A172 (cell line): ENCODE measurements around the gene TULP4. TPM values are rescaled to one million over a fixed set of nuclear protein-coding genes. Genes with fewer than 3 reads are reported as not detected.

ENCODE experiments used
- DNase-seq: peaks from one replicate; pipeline ENCODE4 v3.0.0-alpha.2; 2015; ENCODE audit warnings: low spot score
- total RNA-seq: library from RNA; depleted of rRNA; stranded (reverse); fragments of >200 nt; shearing (Covaris generic); gene quantifications from 2 replicates; pipeline ENCODE4 v1.2.3, GENCODE V29; 2014

Gene TULP4
- total RNA-seq, 1 experiment from 2014 or later = 47.7 TPM

DNA sequence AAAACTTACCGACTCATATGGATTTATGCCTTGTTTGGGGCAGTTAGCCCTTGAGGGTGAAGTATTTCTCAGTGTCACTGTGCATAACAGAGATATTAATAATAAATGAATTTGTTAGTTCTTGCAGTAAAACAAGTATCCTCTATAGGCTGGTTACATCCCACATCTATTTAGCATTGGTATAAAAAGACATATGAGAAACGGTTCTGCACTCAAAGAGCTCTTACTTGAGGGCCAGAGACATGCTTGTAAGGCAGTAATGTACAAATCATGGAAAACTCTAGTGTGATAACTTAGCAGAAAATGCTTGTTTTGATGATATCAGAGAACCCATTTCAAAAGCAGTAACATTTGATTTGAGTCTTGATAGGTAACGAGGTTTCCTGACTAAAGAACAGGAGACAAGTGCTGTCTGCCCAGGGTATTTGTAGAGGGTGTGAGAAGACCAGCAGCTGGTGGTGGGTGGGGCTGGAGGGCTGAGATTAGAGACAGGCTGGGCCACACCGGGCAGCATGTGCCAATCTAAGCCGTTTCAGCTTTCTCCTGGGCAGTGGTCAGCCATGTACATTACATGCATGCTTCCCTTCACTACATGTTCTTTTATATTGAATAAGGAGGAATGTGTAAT, 46.3 kb downstream of the TULP4 start:
- DNase-seq = no peak

DNA sequence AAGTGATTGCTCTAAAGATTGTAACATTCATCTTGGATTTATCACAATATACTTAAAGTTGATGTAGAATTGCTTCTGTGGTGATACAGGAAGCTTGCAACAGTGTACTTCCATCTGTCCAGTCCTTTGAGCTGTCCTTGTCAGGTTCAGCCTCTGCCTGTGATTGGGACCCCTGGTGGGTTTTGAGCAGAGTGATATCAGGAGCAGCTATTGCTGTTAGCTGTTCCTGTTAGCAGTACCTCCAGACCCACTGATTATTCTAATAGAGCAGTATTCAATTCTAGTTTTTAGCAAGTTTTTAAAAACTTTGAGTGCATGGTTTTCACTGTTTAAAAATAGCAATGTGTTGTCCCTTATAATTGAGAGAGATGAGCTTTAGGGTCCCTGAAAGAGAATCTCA, 48.8 kb downstream of the TULP4 start:
- DNase-seq = no peak

DNA sequence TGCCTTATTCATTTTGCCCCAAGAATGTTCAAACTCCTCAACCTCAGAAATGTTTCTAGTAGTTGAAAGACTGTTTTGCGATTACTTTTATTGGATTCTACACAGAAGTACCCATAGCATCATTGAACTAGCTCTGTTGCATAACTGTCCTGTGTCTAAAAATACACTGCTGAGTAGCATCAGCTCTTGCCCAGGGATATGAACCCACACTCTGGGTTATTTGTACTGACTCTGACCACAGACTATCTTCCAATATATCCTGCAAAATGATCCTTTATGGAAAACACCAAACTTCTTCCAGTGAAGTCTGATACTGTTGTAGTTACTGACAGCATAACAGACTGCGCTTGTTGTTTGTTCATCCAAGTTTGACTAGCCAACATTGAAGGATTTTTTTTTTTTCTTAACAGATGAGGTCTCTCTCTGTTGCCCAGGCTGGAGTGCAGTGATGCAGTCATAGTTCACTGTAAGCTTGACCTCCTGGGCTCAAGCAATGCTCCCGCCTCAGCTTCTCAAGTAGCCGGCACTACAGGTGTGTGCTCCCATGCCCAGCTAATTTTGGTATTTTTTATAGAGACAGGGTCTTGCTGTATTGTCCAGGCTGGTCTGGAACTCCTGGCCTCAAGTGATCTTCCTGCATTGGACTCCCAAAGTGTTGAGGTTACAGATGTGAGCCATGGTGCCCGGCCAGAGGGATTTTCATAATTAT, 49.9 kb downstream of the TULP4 start:
- no peak for DNase-seq

DNA sequence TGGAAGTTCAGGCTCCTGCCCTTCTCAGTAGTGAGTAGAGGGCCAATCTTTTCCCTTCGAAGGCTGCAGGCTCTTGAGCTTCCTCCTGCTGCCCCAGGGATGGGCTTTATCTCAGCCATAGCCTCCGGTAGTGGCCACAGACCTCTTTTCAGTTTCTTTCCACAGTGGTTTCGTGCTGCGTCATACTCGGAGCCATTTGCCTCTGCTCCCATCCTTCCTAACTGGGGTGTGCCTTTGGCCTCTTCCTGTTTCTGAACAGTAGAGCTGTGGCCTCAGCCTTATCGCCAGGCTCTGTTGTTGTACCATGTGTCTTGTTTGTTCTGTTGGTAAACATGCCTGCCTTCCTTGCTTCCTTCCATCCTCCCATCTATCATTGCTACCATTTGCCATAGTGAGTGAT, 54.1 kb downstream of the TULP4 start:
- no peak for DNase-seq

DNA sequence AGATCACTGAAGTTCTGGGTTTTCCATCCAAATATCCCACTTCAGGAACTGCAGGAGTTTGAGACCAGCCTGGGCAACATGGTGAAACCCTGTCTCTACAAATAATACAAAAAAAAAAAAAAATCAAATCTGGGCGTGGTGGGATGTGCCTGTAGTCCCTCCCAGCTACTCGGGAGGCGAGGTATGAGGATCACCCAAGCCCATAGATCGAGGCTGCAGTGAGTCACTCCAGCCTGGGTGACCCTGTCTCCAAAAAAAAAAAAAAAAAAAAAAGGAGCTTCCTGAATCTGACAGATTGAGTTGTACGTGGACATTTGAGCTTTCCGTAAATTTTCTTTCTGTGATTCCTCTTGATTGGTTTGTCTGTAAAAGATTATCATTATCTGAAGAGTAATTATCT, 55.6 kb downstream of the TULP4 start:
- DNase-seq = peak; percentile 32

DNA sequence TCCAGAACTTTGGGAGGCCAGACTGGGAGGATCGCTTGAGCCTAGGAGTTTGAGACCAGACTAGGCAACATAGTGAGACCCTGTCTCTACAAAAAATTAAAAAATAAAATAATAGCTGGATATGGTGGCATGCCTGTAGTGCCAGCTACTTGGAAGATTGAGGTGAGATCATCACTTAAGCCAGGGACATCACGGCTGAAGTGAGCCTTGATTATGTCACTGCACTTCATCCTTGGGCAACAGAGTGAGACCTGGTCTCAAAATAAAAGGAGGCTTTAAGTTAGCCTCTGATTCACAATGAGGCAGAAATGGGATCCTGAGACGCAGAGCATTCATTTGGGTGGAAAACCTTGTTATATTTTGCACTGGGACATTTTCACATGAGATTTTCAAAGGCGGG, 57.0 kb downstream of the TULP4 start:
- no peak for DNase-seq

DNA sequence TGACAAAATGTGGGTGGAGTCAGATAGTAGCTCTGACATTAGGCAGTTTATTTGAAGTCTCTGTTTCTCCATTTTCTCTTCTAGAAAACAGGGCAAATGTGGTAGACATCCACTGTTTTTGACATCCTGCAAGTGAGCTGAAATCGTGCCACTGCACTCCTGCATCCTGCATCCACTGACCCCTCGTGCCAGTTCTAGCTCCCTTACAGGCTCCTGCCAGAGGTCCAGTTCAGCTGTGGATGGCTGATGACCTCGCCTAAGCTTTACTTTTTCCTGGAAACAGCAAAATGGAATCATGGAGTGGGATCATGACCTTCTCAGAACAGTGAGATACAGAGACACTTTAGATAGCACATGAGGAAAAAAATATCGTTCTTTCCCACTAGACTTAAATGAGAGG, 58.5 kb downstream of the TULP4 start:
- no peak for DNase-seq

DNA sequence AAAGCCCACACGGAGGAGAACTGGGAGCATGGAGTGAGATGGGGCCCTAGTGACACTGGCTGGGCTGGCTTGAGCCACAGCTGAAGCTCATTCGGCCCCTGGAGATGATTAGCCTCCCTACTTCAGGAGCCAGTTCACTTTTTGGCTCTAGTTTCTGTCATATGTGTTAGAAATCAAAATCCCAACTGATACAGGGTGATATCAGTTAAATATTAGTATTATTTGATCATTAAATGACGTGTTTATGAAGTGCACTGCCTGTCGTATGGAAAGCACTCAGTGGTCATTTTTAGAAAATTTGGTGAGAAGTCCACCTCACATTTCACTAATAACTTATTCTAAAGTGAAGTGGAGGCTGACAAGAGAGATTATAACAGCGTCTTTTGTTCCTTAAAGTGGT, 59.0 kb downstream of the TULP4 start:
- no peak for DNase-seq

DNA sequence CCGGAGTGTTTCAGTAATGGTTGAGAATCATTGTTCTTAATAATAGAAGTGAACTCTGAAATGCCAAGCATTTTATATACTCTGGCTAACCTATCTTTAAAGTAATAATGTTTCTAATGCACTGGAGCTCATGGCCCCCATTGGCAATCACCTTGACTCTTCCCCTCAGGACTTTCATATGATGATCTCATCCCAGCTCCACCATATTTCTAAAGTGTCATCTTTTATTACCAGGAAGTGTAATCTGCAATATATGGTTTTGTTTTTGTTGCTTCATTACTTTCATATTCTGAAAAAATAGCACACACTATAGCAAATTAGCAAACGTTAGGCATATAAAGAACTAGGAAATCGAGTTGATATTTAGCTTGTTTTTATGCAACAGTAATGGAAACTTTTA, 60.3 kb downstream of the TULP4 start:
- DNase-seq = no peak

DNA sequence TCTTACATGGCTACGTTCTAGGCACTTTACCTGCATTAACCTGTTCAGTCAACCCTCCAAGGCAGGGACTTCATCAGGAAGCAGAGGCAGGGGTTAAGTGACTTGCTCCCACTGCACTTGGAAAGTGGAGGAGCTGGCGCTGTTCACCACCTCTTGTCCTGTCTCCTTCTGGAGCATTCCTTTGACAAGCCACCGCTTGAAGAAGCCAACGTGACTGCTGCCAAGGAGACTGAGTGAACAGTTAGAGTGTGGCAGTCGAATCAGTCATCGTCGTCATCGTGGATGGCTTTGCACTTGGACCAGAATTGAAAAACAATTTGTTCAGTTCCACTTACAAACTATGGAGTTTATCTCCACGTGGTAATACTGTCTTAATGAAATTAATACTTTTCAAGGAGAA, 60.9 kb downstream of the TULP4 start:
- DNase-seq = no peak

DNA sequence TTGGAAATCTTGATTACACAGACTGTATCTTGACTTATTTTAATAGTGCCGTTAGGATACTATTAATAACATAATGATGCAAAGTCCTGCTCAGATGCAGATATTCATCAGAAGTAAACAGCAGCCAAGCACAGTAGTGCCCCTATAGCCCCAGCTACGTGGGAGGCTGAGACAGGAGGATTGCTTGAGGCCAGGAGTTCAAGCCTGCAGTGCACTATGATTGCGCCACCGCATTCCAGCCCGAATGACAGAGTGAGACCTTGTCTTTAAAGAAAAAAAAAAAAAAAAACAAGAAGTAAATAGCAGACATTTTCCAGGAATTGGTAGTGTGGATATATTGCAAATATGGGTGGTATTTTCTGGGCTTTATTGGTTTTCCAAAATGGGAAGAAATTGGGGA, 61.8 kb downstream of the TULP4 start:
- no peak for DNase-seq

DNA sequence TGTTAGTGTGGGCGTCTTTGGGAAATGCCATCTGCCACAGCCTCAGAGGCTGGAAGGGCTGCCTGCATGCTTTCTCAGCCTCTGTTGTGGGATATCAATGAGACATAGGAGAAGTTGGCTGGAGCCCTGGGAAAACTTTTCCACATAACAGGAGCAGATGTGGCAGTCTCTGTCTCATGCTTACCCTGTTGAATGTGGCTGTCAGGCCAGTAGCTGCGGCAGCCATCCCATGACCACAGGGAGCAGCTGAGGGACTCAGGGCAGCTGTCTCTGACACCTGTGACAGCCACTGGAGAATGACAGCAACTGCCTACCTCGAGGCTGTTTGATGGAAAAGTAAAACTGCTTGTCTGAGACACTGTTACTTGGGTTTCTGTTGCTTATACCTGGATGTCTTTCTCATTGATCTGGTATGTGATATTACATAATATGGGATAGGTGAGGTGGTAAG, 64.4 kb downstream of the TULP4 start:
- no peak for DNase-seq

DNA sequence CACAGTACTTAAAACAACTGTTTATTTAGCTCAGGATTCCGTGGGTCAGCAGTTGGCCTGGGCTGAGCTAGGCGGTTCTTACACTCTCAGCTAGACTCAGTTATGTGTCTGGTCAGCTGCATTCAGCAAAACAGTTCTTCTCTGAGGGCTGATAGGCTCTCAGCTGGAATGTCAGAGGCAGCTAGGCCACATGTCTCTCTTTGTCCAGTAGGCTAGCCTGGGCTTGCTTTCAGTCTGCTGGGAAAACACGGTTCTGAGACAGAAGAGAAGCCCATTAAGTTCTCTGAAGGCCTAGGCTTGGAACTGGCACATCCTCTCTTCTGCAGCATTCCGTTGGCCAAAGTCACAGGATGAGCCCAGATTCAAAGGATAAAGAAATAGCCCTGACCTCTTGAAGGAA, 65.6 kb downstream of the TULP4 start:
- no peak for DNase-seq

DNA sequence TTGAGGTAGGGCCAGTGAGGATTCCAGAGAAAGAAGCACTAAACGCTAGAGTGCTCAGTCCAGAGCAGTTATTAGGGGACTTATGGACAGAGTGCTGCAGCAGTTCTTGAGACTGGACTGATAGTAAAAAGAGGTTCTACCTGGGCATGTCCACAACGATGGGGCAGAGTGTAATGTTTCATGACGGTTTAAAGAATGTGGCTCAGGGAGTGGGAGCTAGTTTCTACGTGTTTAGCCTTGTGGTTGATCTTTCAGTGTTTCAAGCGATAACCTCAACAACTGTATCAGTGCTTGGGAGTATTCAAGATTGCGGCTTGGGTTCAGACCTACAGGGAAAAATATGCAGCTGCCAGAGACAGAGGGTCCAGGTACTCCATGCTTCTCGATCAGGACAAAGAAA, 67.1 kb downstream of the TULP4 start:
- no peak for DNase-seq

DNA sequence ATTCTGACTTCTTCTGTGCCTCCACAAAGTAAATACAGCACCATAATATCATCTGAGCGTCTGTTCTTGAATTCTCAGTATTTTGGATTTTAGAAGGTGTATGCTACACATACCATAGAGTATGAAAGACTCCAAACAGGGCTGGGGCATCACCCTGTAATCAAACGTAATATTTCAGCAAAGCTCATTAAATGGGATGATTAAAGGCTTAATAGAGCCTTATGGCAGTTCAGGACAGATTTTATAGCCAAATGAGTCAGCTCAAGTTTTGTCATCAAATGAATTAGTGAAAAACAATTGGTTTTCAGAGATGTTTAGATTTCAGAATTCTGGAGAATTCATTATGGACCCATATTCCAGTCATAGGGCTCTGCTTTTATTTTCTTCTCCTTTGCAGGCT, 68.9 kb downstream of the TULP4 start:
- no peak for DNase-seq

DNA sequence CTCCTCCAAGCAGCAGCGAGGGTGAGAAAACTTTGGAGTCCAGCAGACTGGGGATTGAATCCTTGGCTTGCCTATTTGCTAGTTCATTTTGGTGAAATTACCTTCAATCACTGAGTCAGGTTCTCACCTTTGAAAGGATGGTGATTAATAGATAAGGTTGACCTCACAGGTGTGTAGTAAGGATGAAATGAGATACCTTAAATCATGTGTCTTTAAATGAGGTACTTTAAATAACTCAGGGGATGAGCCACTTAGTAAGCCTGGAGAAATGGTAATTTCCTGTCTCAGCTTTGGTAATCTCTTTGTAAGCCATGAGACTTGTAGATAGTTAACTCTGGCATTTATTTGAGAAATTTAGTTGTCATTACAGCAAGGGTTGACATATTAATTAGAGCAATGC, 70.2 kb downstream of the TULP4 start:
- no peak for DNase-seq

DNA sequence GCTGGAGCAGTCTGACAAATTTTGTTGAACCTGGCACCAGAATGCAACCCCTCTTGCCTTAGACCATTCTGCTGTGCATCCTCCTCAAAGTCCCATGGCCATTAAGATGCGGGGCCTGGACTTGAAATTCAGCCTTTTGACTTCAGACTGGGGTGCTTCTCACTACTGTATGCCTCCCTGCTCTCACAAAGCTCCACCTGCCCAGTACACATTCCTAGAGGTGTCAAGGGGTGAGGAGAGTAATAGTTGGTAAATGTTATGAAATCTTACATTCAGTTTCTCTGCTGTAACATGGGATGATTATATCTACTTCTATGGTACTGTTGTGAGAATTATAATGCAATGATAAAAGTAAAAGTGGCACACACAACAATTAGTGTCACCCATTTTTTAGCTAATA, 70.8 kb downstream of the TULP4 start:
- DNase-seq = no peak

DNA sequence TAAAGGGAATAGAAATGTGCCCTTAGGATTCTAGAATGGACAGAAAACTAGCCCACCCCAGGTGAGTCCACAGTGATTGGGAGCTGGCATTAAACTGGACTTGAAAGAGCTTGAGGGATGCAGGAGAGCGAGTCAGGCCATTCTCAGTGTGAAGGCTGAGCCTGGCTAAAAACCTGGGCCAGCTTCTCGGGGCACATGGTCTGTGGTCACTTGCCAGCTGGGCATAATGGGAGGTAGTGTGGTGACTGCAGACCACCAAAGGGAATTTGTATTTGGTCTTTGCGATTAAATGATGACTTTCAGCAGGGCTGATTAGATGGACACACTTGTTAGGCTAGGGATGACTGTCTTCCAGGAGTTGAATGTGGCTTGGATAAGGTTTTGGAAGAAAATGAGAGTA, 71.3 kb downstream of the TULP4 start:
- no peak for DNase-seq

DNA sequence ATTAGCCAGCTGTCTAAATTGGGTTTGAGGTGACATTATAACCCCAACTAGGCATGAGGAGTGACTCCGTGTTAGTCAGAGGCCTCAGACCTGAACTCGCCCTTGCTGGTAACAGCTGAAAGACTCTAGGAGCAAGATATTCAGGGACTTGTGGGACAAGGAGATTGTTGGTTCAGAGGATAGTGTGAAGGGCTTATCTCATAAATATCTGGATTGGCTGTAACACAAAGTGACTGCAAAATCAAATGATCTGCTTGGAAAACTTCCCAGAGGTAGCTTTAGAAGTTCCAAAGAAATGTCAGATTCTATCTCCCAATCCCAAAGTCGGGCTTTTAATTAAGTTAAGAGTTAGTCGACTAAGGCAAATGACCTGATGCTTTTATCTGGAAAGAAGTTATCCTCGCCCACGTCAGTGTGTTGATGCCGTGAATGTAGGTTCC, 72.4 kb downstream of the TULP4 start:
- DNase-seq = no peak

DNA sequence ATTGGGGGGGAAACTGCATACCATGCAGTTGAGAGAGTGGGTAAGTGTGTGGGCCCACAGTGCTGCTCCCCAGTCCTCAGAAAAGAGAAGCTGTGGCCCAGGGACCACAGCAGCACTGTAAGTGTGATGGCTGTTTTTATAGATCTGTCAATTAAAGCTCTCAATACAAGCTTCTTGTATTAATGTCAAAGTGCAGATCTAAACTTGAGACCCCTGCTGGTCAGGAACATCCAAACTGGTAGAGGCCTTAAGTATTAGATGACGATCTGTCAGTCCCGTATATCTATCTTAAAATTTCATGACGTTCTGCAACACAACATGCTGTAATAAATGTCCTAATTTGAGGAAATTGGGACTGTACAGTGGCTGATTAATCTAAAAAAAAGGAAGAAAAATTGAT, 74.8 kb downstream of the TULP4 start:
- no peak for DNase-seq

DNA sequence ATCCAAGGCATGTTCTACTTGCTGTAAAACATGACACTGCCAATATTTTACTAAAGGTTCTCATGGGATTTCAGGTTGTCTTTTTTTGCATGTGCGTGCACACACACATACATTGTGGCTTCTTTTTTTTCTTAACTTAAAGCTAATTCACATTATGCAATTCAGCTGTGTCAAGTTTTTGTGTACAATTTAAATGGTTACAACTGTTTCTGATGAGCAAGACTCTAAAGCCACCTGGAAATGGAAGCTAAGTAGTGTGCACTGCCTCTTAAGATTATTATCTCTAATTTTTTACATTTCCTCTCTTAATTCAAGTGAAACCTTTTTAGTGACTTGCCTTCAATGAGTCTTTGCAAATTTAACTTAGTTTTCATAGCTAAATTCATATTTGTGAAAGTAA, 75.3 kb downstream of the TULP4 start:
- no peak for DNase-seq

DNA sequence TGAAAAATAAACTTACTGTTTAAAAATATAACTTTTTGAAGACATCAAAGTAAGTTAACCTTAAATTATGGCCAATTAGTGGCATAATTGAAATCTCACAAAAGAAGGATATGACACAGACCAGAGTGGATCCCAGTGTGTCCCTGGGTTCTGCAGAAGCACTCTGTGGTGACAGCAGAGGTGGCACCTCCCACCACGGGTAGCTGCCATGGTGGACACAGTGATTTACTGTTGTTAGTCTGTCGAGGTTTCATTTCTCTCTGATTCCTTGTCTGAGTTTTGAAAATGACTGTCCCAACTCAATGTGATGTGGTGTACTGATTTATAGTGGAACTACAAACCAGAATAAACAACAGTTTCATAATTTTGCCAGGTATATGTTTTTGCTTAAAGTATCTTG, 76.5 kb downstream of the TULP4 start:
- no peak for DNase-seq

DNA sequence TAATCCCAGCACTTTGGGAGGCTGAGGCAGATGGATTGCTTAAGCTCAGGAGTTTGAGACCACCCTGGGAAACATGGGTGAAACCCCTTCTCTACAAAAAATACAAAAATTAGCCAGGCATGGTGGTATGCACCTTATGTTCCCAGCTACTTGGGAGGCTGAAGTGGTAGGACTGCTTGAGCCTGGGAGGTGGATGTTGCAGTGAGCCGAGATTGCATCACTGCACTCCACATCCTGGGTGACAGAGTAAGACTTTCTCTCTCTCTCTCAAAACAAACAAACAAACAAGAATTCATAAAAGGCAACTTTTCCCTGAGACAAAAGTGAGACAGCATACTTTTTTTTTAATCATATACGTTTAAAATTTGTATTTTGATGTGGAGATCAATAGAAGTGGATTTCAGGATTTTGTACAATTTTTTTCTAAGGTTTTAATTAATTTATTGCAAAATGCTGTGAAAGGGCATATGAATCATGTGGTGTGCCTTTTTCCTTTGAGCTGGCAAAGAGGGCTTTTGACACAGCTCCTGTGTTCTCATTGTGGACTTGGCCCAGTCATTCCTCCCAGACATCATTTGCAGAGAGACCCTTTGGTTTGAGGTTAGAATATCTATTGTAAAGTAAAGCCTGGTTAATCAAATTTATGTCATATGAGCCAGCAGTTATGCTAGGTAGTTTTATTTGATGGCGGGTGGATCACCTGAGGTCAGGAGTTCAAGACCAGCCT, 77.1 kb downstream of the TULP4 start:
- no peak for DNase-seq
